WTC11 (cell line): Measurements from ENCODE around the gene CCDC71L.

Experiments used
- CTCF ChIP-seq: fragments of 200-600 bp; IDR thresholded peaks from 2 replicates; pipeline ENCODE4 v1.8.0; 2022; ENCODE audit warnings: antibody characterized with exemption
- E2F5 ChIP-seq: sonication (generic); formaldehyde crosslinking; IDR thresholded peaks from 2 replicates; pipeline ENCODE4 v1.8.1; 2022; ENCODE audit warnings: mild to moderate bottlenecking, moderate library complexity, missing genetic modification reagents
- ELF4 ChIP-seq: sonication (generic); formaldehyde crosslinking; IDR thresholded peaks from 2 replicates; pipeline ENCODE4 v1.8.1; 2022; ENCODE audit warnings: low read depth, mild to moderate bottlenecking, moderate library complexity, missing genetic modification reagents
- ETV6 ChIP-seq: sonication (generic); formaldehyde crosslinking; IDR thresholded peaks from 2 replicates; pipeline ENCODE4 v1.8.1; 2022; ENCODE audit warnings: mild to moderate bottlenecking, missing genetic modification reagents
- GABPB1 ChIP-seq: sonication (generic); formaldehyde crosslinking; IDR thresholded peaks from 2 replicates; pipeline ENCODE4 v1.8.1; 2023; ENCODE audit warnings: mild to moderate bottlenecking, missing genetic modification reagents
- IRF1 ChIP-seq: sonication (generic); formaldehyde crosslinking; IDR thresholded peaks from 2 replicates; pipeline ENCODE4 v1.8.0; 2023; ENCODE audit warnings: missing genetic modification reagents
- KAT7 ChIP-seq: sonication (generic); formaldehyde crosslinking; IDR thresholded peaks from 2 replicates; pipeline ENCODE4 v1.8.1; 2023; ENCODE audit warnings: missing genetic modification reagents, mild to moderate bottlenecking, borderline replicate concordance
- NR3C1 ChIP-seq: sonication (generic); formaldehyde crosslinking; conservative IDR thresholded peaks from 2 replicates; pipeline ENCODE4 v1.8.1; 2023; ENCODE audit warnings: low read depth, mild to moderate bottlenecking, missing genetic modification reagents
- SP1 ChIP-seq: sonication (generic); formaldehyde crosslinking; conservative IDR thresholded peaks from 2 replicates; pipeline ENCODE4 v1.8.1; 2022; ENCODE audit warnings: missing genetic modification reagents
- ZNF423 ChIP-seq: fragments of 250-450 bp; sonication (Bioruptor Pico); IDR thresholded peaks from 2 replicates; pipeline ENCODE4 v2.1.2; 2022; ENCODE audit warnings: mild to moderate bottlenecking, moderate library complexity
- ZNF671 ChIP-seq: fragments of 250-450 bp; sonication (Bioruptor Pico); IDR thresholded peaks from 2 replicates; pipeline ENCODE4 v1.8.0; 2021; ENCODE audit warnings: mild to moderate bottlenecking

GRCh38 chr7:106644999-106645398 is 16.0 kb downstream of the CCDC71L start:
- TF ChIP-seq CTCF: no peak
- TF ChIP-seq SP1 (CRISPR knock-in tag): no peak
- TF ChIP-seq ZNF423: no peak
- no peak for TF ChIP-seq NR3C1 (CRISPR knock-in tag)
- no peak for TF ChIP-seq ZNF671
- no peak for TF ChIP-seq E2F5 (CRISPR knock-in tag)
- no peak for TF ChIP-seq GABPB1 (CRISPR knock-in tag)
- no peak for TF ChIP-seq KAT7 (CRISPR knock-in tag)
- TF ChIP-seq IRF1: no peak
- TF ChIP-seq ETV6: no peak
- no peak for TF ChIP-seq ELF4 (CRISPR knock-in tag)
